Stimulated activated CD4-positive, alpha-beta T cell treated with anti-CD3 and anti-CD28 coated beads, TNF-alpha, amount 100 ng/mL, for 1 hour (primary cell): Measurements from ENCODE around the gene SYNDIG1.

Experiments used
- DNase-seq, 3 donors: peaks; one replicate each; pipeline ENCODE4 v3.0.0-alpha.2; 2020; ENCODE audit warnings: low read depth in 3 of 3, low spot score in 1 of 3

SYNDIG1 gene

DNA sequence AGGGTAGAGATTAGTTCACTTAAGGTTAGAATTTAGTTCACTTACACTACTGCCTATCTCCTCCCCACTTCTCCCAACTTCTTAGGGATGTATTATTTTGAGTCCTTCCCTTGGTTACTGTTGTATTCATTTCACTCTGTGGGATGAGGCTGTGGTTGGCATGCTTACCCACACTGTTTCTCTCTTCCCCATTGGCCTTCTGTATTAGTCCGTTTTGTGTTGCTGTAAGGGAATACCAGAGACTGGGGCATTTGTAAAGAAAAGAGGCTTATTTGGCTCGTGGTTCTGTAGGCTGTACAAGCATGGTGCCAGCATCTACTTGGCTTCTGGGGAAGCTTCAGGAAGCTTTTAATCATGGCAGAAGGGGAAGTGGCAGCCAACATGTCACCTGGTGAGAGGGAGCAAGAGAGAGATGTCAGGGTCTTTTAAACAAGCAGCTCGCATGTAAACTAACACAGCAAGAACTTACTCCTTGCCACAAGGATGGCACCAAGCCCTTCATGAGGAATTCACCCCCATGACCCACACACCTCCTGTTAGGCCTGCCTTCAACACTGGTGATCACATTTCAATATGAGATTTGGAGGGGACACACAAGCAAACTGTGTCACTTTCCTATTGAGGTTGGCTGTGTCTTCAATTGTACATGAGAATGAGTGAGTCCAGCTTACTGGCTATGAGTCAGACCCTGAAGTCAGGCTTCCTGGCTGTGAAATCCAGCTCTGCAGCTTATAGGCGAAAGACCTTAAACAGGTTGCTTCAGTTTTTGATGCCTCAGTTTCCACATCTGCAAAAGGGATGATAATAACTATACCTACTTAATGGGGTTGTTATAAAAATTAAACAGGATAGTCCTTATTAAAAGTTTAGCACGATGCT is 53.3 kb downstream of the SYNDIG1 start:
- DNase-seq: no peak

DNA sequence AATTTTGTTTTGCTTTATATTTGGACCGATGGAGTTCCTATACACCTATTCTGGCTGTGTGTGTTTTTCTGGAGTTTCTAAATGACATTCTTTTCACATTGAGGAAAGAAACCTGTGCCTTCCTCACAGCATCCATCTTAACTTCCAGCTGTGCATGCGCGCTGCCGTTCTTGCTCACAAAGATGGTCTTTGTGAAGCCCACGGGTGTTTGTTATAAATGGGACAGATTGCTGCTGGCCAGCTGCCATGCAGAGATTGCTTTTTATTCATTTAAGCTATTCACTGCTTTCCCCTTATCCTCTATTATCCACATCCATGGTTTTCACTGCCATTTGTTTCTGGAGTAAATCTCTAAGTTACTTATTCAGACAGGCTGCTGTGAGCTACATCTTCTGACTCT is 54.2 kb downstream of the SYNDIG1 start:
- no peak for DNase-seq

DNA sequence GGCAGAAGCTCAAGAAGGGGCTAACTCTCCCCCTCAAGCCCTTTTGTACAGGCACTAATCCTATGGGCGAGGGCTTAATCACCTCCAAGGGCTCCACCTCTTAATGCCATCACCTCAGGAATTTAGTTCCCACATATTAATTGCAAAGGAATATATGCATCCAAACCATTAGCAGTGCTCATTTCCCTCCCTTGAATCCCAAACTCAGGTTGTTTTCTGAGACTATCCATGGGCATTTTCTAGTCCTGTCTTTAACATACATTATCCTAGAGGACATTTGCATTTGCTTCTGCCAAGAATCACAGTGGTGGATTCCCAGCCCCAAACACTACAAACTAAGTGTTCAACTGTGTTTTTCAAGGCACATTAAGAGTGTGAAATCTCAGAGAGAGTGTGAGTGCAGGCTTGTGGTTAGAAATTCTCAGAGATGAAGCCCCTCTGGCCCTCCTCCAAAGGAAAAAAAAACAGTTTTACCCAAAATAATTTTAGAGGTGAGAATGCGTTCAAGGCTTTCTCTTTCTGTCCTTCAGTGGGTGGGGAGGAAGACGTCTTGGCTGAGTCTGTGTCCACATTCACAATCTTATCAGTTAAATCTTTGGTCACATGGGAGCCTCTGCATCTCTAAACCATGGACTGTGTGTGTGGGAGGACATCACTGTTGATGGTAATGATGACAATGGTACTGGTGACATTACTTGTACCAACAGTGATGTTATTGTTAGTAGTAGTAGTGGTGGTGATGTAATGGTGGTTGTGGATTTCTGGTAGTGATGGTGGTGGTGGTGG is 59.3 kb downstream of the SYNDIG1 start:
- DNase-seq: no peak

DNA sequence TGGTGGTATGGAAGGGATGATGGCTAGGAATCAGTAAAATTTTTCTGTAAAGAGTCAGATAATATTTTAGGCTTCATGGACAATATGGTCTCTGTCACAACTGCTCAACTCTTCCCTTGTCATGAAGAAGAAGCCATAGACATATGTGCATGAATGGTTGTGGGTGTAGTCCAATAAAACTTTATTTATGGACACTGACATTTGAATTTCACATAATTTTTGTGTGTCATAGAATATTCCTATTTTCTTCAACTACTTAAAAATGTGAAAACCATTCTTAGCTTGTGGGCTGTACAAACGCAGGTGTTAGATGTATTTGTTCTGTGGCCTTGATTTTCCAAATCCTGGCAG is 59.9 kb downstream of the SYNDIG1 start:
- no peak for DNase-seq

DNA sequence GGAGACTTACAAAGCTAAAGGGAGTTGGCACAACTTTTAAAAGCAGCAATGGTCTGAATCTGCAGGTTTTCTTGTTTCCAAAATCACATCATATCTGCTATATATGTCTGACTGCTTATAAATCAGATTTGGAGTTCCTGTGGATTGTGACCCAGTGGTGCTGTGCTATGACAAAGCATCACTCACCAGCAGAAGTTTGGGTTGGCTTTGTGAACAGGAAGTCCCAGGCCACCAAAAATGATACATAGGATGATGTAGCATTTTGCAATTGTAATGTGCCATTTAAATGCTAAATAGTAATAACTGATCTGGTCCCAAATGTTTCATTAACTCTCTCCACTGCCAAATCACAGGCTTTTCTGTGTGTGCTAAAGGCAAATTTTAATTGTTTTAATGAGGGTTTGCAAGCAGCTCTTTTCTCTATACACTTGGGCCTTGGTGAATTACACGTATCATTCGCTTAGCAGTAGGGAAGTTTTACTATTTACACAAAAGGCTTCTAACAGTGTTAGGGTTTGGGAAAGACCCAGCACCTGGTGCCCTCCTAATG is 60.8 kb downstream of the SYNDIG1 start:
- DNase-seq: no peak

DNA sequence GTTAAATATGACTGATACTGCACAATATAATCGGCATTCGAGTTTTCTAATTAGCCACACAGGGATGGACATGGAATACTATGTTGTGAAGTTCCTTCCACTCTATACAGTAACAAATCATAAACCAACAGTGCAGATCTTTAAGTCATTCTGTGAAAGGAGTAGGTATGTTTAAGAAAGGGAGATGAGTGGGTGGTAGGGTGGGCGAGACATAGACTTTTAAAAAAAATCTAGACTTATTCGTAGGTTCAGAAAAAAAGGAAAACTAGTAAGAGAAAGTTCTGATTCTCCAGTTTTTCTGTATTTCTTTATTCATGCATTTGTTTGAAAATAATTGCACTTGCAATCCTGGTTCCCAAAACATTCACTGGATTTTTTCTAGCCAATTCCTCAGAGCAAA is 61.8 kb downstream of the SYNDIG1 start:
- no peak for DNase-seq

DNA sequence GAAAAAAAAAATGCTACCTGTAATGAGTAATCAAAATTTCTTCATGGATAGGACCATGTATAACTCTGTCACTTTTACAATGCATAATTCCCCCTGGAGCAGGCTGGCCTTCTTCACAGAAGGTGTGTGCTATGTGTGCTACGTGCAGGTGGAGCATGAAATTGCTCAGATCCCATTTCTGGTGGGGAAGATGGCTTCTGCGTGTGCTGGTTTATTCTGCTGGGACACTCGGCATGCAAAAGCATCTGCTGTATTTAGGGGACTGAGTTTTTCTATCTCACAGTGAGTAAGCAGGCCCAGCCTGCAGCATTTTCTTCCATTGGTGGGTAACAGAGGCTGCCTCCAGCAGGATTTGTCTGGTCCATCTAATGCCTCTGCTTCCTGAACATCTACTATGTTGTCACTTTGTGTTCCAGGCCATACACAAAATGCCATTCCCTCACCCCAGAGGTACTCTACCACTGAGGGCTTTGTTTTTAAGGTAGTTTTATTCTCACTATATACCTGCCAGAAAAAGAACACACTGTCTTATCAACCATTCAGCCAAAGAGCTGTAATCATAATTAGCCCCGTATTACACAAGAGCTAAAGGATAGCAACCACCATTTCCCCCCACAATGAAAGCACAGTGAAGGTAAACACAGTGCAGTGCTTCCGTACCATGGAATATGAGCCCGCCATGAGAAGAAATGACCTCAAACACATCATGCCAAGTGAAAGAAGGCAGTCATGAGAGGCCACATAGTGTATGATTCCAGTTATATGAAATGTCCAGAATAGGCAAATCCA is 62.4 kb downstream of the SYNDIG1 start:
- no peak for DNase-seq

DNA sequence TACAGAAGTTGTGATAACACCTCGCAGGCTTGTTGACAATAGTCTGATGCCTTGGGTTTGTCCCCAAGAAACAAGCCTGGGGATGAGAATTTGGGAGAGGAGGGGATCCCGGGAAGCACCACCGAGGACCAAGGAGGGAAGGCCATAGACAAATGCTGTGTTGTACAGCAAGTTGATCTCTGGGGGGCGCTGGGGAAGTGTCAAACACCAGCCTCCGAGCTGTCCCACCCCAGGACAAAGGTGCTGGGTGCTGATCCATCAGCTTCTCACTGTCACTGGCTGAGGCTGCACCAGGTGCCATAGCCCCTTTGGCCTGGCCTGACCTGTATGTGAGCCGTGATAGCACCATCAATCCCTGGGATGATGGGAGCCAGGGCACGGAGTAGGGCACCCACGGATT is 64.0 kb downstream of the SYNDIG1 start:
- no peak for DNase-seq

DNA sequence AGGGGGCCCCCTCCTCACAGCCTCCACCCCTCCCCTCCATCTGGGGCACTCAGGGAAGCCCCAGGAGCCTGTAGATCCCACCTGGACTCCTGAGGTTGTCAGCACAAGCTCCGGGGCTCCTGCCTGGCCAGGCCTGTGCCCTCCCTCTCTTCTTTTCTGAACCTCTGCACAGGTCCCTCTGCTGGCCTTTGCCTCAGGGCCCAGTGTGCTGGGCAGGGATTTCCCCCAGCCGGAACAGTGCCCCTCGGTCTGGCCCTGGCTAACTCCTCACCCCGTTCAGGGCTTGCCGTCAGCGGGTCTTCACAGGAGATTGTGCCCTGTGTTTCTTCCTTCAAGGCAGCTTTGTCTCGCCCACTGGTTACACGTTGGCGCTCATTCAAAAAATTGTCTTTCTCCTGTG is 64.9 kb downstream of the SYNDIG1 start:
- no peak for DNase-seq

DNA sequence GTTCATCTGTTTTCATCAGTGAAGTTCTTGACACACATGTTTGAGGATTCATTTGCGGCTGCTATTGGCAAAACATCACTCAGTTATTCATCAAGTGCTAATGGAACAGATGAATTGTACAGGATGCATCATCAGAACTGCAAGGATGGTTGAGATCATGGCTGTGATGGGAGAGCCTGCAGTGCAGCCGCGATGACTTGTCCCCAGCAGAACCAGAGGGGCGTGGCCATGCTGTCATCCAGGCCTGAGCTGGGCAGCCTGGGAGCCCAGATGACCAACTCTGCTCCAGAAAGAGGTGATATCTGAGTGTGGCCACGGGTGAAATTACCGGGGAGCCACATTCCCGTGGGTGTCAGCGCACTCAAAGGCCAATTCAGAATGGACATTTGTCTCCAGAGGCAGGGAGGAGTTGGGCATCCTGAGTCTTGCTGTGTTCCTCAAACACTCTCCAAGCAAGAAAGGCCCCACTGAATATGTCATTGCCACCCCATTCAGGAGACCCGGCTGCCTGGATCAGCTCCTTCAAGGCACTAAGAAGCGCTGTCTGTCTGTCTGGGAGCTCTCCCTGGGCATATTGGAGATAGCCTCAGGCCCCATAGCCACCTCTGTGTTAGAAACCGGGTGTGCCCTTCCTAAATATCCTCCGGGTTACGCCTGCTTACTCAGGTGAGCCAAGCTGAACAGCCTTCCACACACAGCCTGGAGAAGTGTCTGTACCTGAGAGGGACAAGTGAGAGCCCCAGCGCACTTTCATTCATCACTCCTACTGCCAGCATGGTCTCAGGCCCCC is 66.7 kb downstream of the SYNDIG1 start:
- DNase-seq: no peak

DNA sequence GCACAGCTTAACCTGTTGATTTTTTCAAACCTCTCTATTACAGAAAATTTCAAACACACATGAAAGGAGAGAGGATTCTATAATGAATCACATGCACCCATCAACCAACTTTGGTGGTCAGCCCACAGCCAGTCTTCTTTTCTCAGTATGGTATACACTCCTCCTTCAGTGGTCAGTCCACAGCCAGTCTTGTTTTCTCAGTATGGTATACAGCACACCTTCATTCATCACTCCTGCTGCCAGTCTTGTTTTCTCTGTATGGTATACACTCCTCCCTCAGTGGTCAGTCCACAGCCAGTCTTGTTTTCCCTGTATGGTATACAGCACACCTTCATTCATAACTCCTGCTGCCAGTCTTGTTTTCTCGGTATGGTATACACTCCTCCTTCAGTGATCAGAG is 67.8 kb downstream of the SYNDIG1 start:
- DNase-seq: no peak

DNA sequence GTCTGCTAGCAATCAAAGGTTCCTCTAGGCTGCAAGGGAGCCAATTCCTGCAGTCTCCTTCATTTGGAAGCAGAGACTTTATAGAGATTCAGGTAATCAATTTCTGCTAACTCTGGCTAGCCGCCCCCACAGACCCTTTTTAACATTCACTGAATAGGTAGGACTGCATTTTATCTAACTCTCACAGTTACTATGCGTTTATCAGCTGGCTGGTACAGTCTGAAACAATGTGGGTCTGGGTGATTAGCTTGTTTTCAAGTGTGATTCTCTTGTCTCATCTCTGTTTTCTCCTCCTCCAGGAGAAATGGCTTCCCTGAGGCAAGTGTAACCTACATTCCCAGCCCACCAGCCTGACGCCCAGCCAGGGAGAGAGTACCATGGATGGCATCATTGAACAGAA is 73.3 kb downstream of the SYNDIG1 start:
- no peak for DNase-seq

DNA sequence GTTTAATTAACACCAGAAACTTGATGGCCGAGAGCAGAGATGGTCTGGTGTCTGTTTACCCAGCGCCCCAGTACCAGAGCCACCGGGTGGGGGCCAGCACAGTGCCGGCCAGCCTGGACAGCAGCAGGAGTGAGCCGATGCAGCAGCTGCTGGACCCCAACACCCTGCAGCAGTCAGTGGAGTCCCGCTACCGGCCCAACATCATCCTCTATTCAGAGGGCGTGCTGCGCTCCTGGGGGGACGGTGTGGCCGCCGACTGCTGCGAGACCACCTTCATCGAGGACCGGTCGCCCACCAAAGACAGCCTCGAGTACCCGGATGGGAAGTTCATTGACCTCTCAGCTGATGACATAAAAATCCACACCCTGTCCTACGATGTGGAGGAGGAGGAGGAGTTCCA is 73.7 kb downstream of the SYNDIG1 start:
- no peak for DNase-seq

DNA sequence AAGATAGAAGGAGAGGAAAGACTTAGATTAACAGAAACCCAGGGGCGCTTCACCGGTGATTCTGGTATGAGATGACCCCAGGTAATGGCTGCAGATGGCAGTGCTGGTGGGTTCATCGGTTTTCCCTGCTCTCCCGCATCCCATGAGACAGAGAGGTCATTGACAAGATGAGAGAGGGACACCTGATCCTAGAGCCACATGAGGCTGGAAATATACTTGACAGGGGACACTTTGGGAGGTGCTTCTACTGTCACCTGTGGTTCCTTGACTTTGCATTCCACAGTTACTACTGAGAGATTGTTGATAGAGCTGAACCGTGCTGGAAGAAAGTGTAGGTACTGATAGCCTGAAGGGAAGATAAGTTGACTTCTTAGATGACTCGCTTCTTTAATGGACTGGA is 74.3 kb downstream of the SYNDIG1 start:
- no peak for DNase-seq

DNA sequence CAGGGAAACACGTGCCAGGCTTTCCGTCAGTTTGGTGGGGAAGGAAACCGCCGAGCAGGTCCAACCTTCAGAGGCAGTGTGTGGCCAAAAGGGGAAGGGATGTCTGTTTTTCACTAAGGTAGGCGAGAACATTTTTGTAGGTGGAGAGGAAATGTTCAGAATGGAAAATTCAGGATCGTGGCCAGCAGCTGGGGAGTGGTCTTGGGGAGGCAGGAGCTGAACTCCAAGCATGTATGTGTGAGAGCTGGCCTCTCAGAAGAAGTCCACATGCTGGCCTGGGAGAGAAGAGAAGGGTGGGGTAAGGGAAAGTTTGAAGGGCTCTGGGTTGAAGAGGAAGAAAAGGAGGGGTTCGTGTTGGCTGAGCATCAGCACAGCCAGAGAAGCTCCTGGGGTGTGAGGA is 74.9 kb downstream of the SYNDIG1 start:
- no peak for DNase-seq

DNA sequence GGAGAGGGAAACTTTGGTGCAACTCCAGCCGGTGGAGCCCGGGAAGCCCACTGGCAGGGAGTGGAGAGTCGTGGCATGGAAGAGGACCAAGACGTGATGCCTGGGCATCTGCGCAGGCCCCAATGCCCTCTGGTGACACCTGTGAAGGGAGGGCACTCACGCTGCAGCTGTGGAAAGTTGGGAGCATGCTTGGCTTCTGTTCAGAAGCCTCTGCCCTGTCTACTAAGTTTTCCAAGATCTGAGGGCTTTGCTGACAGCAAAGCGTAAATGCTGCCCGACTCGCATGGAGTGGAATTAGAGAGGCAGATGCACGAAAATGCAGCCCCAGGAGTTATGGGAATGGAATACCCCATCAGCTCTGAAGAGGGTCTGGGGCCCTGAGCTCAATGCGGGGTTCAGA is 75.7 kb downstream of the SYNDIG1 start:
- DNase-seq: no peak

DNA sequence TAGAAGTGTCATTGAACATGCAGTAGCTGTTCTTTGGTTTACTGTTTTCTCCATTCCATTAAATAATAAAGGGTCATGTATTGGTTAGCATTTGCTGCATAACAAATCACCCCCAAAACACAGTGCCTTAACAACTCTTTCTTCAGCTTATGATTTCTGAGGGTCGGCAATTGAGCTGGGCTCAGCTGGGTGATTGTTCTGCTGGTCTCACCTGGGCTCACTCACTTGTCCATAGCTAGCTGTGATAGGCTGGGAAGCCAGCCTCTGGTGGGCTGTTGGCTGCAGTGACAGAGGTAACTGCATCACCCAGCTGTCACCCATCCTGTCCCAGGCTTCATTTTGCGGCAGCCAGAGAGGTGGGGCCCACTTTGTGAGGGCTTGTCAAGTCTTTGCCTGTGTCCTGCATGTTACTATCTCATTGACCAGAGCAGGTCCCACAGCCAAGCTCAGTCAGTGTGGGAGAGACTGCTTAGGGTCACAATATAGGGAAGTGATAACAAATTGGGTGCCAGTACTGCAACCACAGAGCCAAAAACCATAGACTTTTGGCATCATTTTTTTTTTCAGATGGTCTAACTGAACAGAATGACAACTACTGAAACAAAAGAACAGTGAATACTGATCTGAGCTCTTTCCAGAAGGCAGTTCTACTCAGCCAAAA is 76.9 kb downstream of the SYNDIG1 start:
- DNase-seq: no peak

DNA sequence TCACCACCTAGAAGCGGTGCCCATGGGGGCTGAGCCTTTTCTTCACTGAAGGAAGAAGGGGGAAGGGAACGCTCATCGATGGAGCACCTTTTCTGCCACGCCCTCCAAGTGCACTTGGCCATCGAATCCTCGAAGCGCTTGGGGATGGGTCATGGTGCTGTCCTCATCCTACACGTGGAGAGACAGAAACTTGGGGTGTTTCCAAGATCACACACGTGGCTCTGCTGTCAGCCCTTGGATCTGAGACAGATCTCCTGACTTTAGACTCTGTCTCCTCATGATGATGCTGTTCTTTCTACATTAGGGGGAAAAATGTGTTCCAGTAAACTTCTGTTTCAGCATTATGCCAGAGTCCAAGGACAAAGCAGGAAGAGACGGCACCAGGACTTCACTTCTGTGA is 78.5 kb downstream of the SYNDIG1 start:
- no peak for DNase-seq

DNA sequence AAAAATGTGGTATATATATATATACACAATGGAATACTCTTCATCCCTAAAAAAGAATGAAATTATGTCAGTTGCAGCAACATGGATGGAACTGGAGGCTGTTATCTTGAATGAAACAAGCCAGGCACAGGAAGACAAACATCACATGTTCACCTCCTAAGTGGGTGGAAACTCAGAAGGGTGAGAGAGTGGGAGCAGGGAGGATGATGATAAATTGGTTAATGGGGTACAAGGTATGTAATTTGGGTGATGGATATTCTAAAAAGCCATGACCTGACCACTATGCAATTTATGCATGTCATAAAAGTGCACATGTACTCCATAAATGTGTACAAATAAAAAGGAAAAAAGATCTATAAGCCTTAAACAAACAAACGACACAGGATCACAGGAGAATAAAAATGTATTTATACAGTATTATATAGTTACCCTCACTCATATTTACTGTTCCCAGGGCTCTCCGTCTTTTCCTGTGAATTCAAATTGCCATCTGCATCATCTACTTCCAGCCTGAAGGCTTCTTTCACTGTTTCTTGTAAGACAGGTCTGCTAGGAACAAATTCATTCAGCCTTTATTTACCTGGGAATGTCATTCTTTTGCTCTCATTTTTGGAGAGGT is 89.8 kb downstream of the SYNDIG1 start:
- no peak for DNase-seq
